ENCODE measurements around the gene GALNTL6.

GALNTL6 gene

DNA sequence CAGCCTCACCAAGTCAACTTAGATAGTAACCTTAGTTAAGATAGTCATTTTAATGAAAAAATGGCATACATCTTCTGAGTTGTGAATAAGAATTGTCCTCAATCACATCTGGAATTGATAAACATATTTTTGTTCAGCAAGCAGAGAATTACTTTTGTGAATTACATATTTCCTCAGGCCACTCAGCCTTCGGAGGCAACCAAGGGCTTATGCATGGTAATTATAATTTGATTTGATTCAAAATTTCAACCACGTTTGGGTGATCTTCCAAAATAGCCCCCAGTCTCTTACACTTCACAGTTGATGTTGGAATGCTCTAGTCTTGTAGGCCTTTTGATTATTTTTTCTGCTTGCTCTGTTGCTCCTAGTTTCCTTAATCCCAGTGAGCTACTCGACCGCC, 63.4 kb downstream of the GALNTL6 start:
- FAIRE-seq (no peak), DNase-seq (ENCODE audit: insufficient read length, low spot score) (no peak)
- TF ChIP-seq, protein P1, sequence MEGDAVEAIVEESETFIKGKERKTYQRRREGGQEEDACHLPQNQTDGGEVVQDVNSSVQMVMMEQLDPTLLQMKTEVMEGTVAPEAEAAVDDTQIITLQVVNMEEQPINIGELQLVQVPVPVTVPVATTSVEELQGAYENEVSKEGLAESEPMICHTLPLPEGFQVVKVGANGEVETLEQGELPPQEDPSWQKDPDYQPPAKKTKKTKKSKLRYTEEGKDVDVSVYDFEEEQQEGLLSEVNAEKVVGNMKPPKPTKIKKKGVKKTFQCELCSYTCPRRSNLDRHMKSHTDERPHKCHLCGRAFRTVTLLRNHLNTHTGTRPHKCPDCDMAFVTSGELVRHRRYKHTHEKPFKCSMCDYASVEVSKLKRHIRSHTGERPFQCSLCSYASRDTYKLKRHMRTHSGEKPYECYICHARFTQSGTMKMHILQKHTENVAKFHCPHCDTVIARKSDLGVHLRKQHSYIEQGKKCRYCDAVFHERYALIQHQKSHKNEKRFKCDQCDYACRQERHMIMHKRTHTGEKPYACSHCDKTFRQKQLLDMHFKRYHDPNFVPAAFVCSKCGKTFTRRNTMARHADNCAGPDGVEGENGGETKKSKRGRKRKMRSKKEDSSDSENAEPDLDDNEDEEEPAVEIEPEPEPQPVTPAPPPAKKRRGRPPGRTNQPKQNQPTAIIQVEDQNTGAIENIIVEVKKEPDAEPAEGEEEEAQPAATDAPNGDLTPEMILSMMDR (IDR thresholded peaks at IDR 0.05; ENCODE audit: insufficient read depth, missing control alignments), result no peak

DNA sequence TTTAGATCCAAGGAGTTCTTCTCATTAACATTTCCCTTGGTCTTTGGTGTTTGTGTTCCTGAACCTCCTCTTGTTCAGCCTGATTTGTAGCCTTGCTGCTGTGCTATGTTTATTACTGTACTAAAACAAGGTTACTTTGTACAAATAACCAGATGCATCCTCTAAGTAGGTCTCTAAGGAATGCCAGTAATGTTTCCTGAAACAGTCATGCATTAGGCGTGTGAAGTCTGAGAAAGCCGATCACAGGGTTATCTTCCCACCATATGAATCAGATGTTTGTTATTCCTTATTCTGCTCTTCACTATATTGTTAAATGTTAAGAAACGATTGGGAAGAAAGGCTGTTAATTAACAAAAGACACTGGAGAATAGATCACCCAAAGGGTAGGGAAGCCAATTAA, 66.9 kb downstream of the GALNTL6 start:
- TF ChIP-seq, protein P1 (IDR thresholded peaks at IDR 0.05; ENCODE audit: insufficient read depth, missing control alignments), result no peak
- no peak for DNase-seq (ENCODE audit: insufficient read length, low spot score)
- no peak for FAIRE-seq

DNA sequence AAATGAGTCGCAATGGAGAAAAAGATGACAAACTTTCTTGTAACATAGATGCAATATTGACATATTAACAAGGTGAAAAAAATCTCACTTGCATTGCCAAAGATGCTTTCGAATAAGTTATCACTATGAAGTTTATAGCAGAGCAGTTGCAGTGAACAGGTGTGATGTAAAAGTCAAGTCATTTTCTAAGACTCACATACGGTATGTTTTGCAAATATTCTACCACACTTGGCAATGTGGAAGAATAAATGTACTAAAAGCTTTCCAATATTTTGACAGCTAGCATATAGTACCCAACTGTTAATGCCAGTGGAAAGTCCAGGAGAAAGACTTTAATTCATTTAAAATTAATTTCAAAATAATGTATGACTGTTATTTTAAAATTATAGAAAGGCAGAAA, 76.5 kb downstream of the GALNTL6 start:
- DNase-seq (ENCODE audit: insufficient read length, low spot score) (no peak), FAIRE-seq (no peak)
- TF ChIP-seq, protein P1 (IDR thresholded peaks at IDR 0.05; ENCODE audit: insufficient read depth, missing control alignments), result no peak

DNA sequence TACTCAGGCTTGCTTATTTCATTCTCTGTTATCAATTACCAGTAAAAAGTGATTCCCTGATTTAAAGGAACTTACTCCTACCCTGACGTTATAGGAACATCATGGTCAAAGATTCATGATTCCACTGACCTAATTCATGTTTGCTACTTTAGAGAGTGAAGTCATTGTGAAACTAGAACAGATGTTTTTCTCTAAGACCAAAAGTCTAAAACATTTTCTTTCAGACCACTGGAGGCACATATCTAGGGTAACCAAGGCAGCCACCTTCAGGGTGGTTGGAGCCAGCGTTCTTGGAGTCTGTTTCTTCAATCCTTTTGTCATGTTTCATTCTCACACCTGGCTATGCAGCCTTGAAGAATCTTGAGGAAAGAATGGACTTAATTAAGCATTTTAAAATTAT, 77.8 kb downstream of the GALNTL6 start:
- DNase-seq (ENCODE audit: insufficient read length, low spot score) (no peak), FAIRE-seq (no peak)
- TF ChIP-seq, protein P1 (IDR thresholded peaks at IDR 0.05; ENCODE audit: insufficient read depth, missing control alignments), result no peak

DNA sequence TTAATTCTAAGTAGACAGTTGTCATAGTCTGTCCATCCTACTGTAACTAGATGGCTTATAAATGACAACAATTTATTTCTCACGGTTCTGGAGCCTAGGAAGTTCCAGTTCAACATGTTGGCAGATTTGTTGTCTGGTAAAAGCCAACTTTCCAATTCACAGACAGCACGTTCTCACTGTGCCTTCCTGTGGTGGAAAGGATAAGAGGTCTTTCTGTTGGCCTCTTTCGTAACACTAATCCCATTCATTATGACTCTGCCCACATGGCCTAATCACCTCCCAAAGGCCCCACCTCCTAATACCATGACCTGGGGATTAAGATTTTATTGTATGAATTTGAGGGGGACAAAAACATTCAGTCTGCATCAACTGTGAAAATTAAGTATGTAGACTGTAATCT, 83.2 kb downstream of the GALNTL6 start:
- TF ChIP-seq, protein P1 (IDR thresholded peaks at IDR 0.05; ENCODE audit: insufficient read depth, missing control alignments), result no peak
- DNase-seq (ENCODE audit: insufficient read length, low spot score) (no peak), FAIRE-seq (peak; percentile 41)

DNA sequence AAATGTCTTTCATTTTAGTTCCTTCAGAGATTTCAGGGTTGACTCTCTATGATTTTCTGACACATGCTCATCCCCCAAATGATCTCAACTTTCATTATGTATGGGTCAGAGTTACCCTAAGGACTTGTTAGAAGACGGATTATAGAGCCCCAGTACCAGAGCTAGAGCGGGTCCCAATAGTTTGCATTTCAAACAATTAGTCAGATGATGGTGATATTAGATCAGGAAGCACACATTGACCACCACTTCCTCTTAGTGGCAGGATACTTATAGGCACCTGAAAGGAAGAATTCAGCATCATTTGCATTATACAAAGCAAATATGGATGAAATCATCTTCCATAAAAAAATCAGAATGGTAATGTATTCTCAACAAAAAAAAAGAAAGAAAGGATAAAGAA, 106.1 kb downstream of the GALNTL6 start:
- DNase-seq (ENCODE audit: insufficient read length, low spot score) (no peak), FAIRE-seq (no peak)
- TF ChIP-seq, protein P1 (IDR thresholded peaks at IDR 0.05; ENCODE audit: insufficient read depth, missing control alignments), result no peak

DNA sequence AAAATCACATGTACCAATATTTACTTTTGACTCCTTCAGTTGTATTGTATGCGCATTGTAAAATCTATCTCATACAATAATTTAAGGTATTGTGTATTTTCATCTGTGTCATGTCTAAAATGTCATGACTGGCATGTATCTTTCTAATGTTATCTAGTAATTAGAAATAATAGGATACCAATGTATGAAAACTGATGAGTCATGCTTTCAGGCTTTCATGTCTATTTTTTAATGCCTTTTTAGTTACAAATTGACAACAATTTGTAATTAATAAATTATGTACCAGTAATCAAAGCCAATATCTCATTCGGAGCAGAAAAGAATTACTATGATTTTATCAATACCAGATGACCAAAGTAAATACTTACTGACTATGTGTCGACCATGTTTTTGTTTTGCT, 107.7 kb downstream of the GALNTL6 start:
- no peak for DNase-seq (ENCODE audit: insufficient read length, low spot score)
- FAIRE-seq, result no peak
- TF ChIP-seq, protein P1 (IDR thresholded peaks at IDR 0.05; ENCODE audit: insufficient read depth, missing control alignments), result no peak

All from D721Med (cell line).